Psoas muscle (tissue), 8 donors: ENCODE results near the gene NDST3. TPM values are rescaled to one million over a fixed set of nuclear protein-coding genes. Genes with fewer than 3 reads are reported as not detected.

ENCODE experiments used
- ATAC-seq, 4 donors: fragments of 200-7000 bp; cut with Tn5 transposase; one replicate each; pipeline ENCODE4 v1.9.1; 2020; ENCODE audit warnings: moderate library complexity in 3 of 4, mild to moderate bottlenecking in 2 of 4
- DNase-seq, 2 donors: peaks; one replicate each; pipeline ENCODE4 v3.0.0-alpha.2; 2020
- H3K27ac ChIP-seq: fragments of 200-600 bp; one replicate; pipeline ENCODE4 v1.8.0; 2022
- H3K27me3 ChIP-seq, 3 donors: fragments of 200-600 bp in 1 of 3; one replicate each; pipeline versions ENCODE4 v1.6.1 to v1.8.0; 2013 to 2022; ENCODE audit warnings: low read length in 2 of 3, mild to moderate bottlenecking in 2 of 3, moderate library complexity in 1 of 3; ENCODE audit not compliant: insufficient read depth in 3 of 3
- H3K36me3 ChIP-seq, 2 donors: fragments of 200-600 bp in 1 of 2; one replicate each; pipeline versions ENCODE4 v1.6.1 to v1.8.0; 2013 to 2022; ENCODE audit warnings: low read depth in 1 of 2, mild to moderate bottlenecking in 1 of 2, moderate library complexity in 1 of 2; ENCODE audit not compliant: insufficient read depth in 1 of 2
- H3K4me1 ChIP-seq: fragments of 200-600 bp; one replicate; pipeline ENCODE4 v1.8.0; 2022
- H3K4me3 ChIP-seq: fragments of 200-600 bp; one replicate; pipeline ENCODE4 v1.8.0; 2022; ENCODE audit warnings: mild to moderate bottlenecking
- H3K9me3 ChIP-seq: fragments of 200-600 bp; one replicate; pipeline ENCODE4 v1.8.0; 2022
- CTCF ChIP-seq: fragments of 200-600 bp; IDR thresholded peaks from one replicate; pipeline ENCODE4 v1.8.0; 2022; ENCODE audit warnings: antibody characterized with exemption
- WGBS, 3 donors: extraction: QIAGEN DNeasy Blood & Tissue Kit; methylation state at CpG; one replicate each; pipeline versions ENCODE4 v1.1.6 to v1.1.7; 2013; 5-methylcytosine and 5-hydroxymethylcytosine counted together
- intact Hi-C, 2 donors: fragments of 100-400 bp; cut with DNase I; formaldehyde crosslinking; loops; one replicate each; pipeline versions ENCODE4 v1.11.0 to v1.14.2; 2022
- polyA plus RNA-seq, 3 donors: library from polyadenylated mRNA; stranded (reverse); fragments of 200-250 nt; gene quantifications; one replicate each; pipeline ENCODE4 v1.2.3, GENCODE V29; 2013
- total RNA-seq, 4 donors: library from RNA; stranded (reverse); fragmentation: NEBNext Ultra II Directional in 2 of 4; extraction: Animal tissue kit (Norgen Biotek cat#: 25700) in 2 of 4; gene quantifications; one replicate each; pipeline versions ENCODE4 v1.2.1 to v1.2.4, GENCODE V29; 2021 to 2023
- donor health status: healthy with polysubstance abuse.
- donor health status: DM: no; HTN: no; CAD: no; lungs with moderate emphysema.
- donor health status: Bipolar disorder and iron deficiency.
- donor health status: healthy.
- donor health status: DM: yes; HTN: yes; CAD: no.
- donor health status: DM: no; HTN: no; CAD: no.
- donor health status: DM: no; HTN: no; CAD: no.
- donor health status: DM: yes; HTN: yes; CAD: no.

NDST3 gene
- total and polyA plus RNA-seq, 7 donors: not detected

- no peak for ATAC-seq
- H3K4me1 ChIP-seq: no peaks in the 10 kb centered on the region
- WGBS, 3 donors: 88 to 98% (median 92%) methylated on average over 2 of the region's 2 CpGs
Measured at GRCh38 chr4:118058955-118059354, 24.7 kb downstream of the NDST3 start.

GRCh38 chr4:118059397-118059796, 25.1 kb downstream of the NDST3 start:
- Histone ChIP-seq H3K27ac (no peak overlapping the region), H3K4me3 (no peak overlapping the region), H3K27me3 (no peaks in the 10 kb centered on the region), H3K4me1 (no peaks in the 10 kb centered on the region), H3K9me3 (no peaks in the 10 kb centered on the region), H3K36me3 (no peaks in the 10 kb centered on the region)
- no peak for TF ChIP-seq CTCF
- no peak for ATAC-seq
- DNase-seq: no peak
- intact Hi-C loops: no loop called here
- WGBS, 3 donors: 74 to 78% (median 75%) methylated on average over 2 of the region's 2 CpGs

More at GRCh38 chr4:118058955-118059354, 24.7 kb downstream of the NDST3 start:
- H3K27me3 ChIP-seq: no peaks in the 10 kb centered on the region
- intact Hi-C loops: no loop called here
- H3K36me3 ChIP-seq: no peaks in the 10 kb centered on the region
- H3K27ac ChIP-seq: no peak overlapping the region
- no peak for DNase-seq
- H3K9me3 ChIP-seq: no peaks in the 10 kb centered on the region
- H3K4me3 ChIP-seq: no peak overlapping the region
- no peak for TF ChIP-seq CTCF

- no peak overlapping the region for H3K27ac ChIP-seq
- H3K4me1 ChIP-seq: no peaks in the 10 kb centered on the region
- H3K27me3 ChIP-seq: no peaks in the 10 kb centered on the region
- H3K9me3 ChIP-seq: no peaks in the 10 kb centered on the region
- intact Hi-C loops: no loop called here
- ATAC-seq: no peak
- no peak for TF ChIP-seq CTCF
- WGBS, 3 donors: 60 to 66% (median 64%) methylated on average over 8 of the region's 8 CpGs
- no peak overlapping the region for H3K4me3 ChIP-seq
- peak in 1 of 2 donors; percentile 19 for DNase-seq
- H3K36me3 ChIP-seq: no peaks in the 10 kb centered on the region
Measured at GRCh38 chr4:118076958-118077766, 42.9 kb downstream of the NDST3 start.

- H3K36me3 ChIP-seq: no peaks in the 10 kb centered on the region
- H3K9me3 ChIP-seq: no peaks in the 10 kb centered on the region
- no peak overlapping the region for H3K27ac ChIP-seq
- WGBS, 3 donors: 86 to 90% (median 88%) methylated on average over 3 of the region's 3 CpGs
- H3K27me3 ChIP-seq: no peaks in the 10 kb centered on the region
- TF ChIP-seq CTCF: no peak
- intact Hi-C loops: no loop called here
- no peaks in the 10 kb centered on the region for H3K4me1 ChIP-seq
- peak in 1 of 2 donors; percentile 34 for DNase-seq
- H3K4me3 ChIP-seq: no peak overlapping the region
- no peak for ATAC-seq
Measured at GRCh38 chr4:118077767-118078105, 43.5 kb downstream of the NDST3 start.

- no peaks in the 10 kb centered on the region for H3K27me3 ChIP-seq
- no peak overlapping the region for H3K4me3 ChIP-seq
- DNase-seq (no peak), ATAC-seq (no peak)
- no peaks in the 10 kb centered on the region for H3K4me1 ChIP-seq
- H3K9me3 ChIP-seq: no peaks in the 10 kb centered on the region
- H3K27ac ChIP-seq: no peak overlapping the region
- no peaks in the 10 kb centered on the region for H3K36me3 ChIP-seq
- intact Hi-C loops: no loop called here
- TF ChIP-seq CTCF: no peak
Measured at GRCh38 chr4:118081434-118081833, 47.1 kb downstream of the NDST3 start.
